Stomach (tissue), 9 donors: ENCODE measurements around the gene CDH16. TPM values are rescaled to one million over a fixed set of nuclear protein-coding genes. Genes with fewer than 3 reads are reported as not detected.

Experiments used
- DNase-seq, 2 donors: peaks; one replicate each; pipeline versions ENCODE4 v3.0.0 to v3.0.0-alpha.2; 2013 to 2019
- H3K27ac ChIP-seq, 5 donors: fragments of 200-600 bp in 4 of 5; sonication (generic) in 4 of 5; one replicate each; pipeline ENCODE4 v1.5.1; 2013 to 2019; ENCODE audit warnings: mild to moderate bottlenecking in 1 of 5, moderate library complexity in 1 of 5
- H3K27me3 ChIP-seq, 3 donors: fragments of 200-600 bp; sonication (generic); one replicate each; pipeline ENCODE4 v1.5.1; 2017 to 2019; ENCODE audit warnings: mixed run types in 1 of 3
- H3K36me3 ChIP-seq, 4 donors: fragments of 200-600 bp; sonication (generic); 1 replicate in 3 of 4; 2 replicates in 1 of 4; pipeline ENCODE4 v1.5.1; 2016 to 2019
- H3K4me1 ChIP-seq, 4 donors: fragments of 200-600 bp; sonication (generic); one replicate each; pipeline ENCODE4 v1.5.1; 2016 to 2019
- H3K4me3 ChIP-seq, 4 donors: fragments of 200-600 bp; sonication (generic) in 3 of 4; one replicate each; pipeline ENCODE4 v1.5.1; 2016 to 2019; ENCODE audit warnings: mild to moderate bottlenecking in 1 of 4
- H3K9me3 ChIP-seq, 4 donors: fragments of 200-600 bp; sonication (generic); one replicate each; pipeline ENCODE4 v1.5.1; 2016 to 2019
- EP300 ChIP-seq: sonication (generic); formaldehyde crosslinking; IDR thresholded peaks from one replicate; pipeline ENCODE4 v1.6.1; 2017; ENCODE audit warnings: antibody characterized with exemption
- POLR2A ChIP-seq, 4 donors: fragments of 450-650 bp; IDR thresholded peaks; one replicate each; pipeline ENCODE4 v1.6.1; 2016; ENCODE audit warnings: antibody characterized with exemption in 4 of 4, control low read depth in 2 of 4, mild to moderate bottlenecking in 1 of 4, moderate library complexity in 1 of 4
- POLR2AphosphoS5 ChIP-seq, 3 donors: sonication (generic); formaldehyde crosslinking; IDR thresholded peaks; one replicate each; pipeline ENCODE4 v1.6.1; 2016; ENCODE audit warnings: antibody characterized with exemption in 3 of 3
- WGBS, 5 donors: extraction: QIAGEN DNeasy Blood & Tissue Kit in 3 of 5; methylation state at CpG; one replicate each; pipeline versions ENCODE4 v1.1.5 to v1.1.7; 2013 to 2018; 5-methylcytosine and 5-hydroxymethylcytosine counted together
- intact Hi-C: fragments of 100-400 bp; cut with DNase I; formaldehyde crosslinking; loops from one replicate; pipeline ENCODE4 v1.15.1; 2023; ENCODE audit warnings: low total_unique reads
- polyA plus RNA-seq, 3 donors: library from polyadenylated mRNA; stranded (reverse); fragments of 200-250 nt; gene quantifications; one replicate each; pipeline ENCODE4 v1.2.3, GENCODE V29; 2013
- total RNA-seq, 5 donors: library from RNA; depleted of rRNA; stranded (reverse); fragments of >200 nt; gene quantifications; one replicate each; pipeline versions ENCODE4 v1.1.0 to v1.2.3, GENCODE V29; 2014 to 2016
- TF ChIP-seq, protein P1 (sequence below), 7 experiments: fragments of 450-650 bp in 4 of 7; fragments of 200-600 bp in 3 of 7; sonication (generic) in 3 of 7; IDR thresholded peaks; one replicate each; pipeline ENCODE4 v1.5.1; 2016 to 2019; ENCODE audit warnings: antibody characterized with exemption in 7 of 7, control low read depth in 2 of 7, mild to moderate bottlenecking in 1 of 7
- donor health status: healthy with polysubstance abuse.
- donor health status: Bipolar disorder and iron deficiency.
- donor health status: healthy.

The CDH16 gene
- total and polyA plus RNA-seq, 8 donors, result 0.14 to 2.3 (median 1.1) TPM; not detected in 5

DNA sequence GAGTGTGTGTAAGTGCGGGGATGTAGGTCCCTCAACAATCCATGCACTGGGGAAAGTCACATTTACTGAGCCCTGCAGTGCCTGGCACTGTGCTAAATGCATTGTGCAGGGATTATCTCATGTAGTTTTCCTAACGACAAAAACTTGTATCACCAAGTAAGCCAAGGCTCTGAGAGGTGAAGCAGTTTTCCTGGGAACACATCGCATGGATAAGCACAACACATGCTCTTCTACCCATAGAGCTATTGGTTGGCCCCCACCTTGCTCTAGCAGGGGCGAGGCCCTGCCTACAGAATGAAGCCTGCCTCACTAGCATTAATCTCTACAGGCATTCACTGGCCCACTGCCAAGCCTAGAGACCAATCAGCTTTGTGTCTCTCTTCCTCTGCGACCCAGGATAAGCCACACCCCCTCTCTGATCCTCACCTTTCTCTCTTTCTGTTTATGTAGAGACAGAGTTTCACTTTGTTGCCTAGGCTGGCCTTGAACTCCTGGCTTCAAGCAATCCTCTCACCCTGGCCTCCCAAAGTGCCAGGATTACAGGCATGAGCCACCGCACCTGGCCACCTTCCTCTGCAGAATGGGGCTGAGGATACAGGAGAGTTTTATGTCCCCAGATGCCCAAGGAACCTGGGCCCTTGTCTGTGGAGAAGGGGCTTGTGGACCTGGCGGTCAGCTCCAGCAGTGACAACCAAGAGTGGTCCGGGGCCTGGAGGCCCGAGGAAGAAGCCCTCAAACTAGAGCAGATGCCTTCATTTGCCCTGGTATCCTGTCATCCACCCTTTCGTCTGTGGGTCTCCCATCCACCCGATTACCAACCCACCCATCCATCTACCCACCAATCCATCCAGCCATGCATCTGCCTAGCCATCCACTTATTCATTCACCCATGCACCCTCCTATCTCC, 12.8 kb downstream of the CDH16 start:
- intact Hi-C loops, result no loop called here
- Histone ChIP-seq H3K9me3 (no peaks in the 10 kb centered on the region), H3K4me1 (peaks cover 33 to 57% (median 43%) of the 10 kb centered on the region in 4 donors), H3K27me3 (no peaks in the 10 kb centered on the region), H3K27ac (peak overlapping the region; percentile 9 to 88 (median 59)), H3K4me3 (no peak overlapping the region), H3K36me3 (no peaks in the 10 kb centered on the region)
- peak; percentile 86 to 95 for DNase-seq
- TF ChIP-seq POLR2AphosphoS5 (IDR thresholded peaks at IDR 0.05) (peak in 1 of 3 donors; percentile 23), POLR2A (IDR thresholded peaks at IDR 0.05) (no peak)
- 57 to 71% (median 60%) methylated on average over 11 of the region's 11 CpGs for WGBS, 5 donors

DNA sequence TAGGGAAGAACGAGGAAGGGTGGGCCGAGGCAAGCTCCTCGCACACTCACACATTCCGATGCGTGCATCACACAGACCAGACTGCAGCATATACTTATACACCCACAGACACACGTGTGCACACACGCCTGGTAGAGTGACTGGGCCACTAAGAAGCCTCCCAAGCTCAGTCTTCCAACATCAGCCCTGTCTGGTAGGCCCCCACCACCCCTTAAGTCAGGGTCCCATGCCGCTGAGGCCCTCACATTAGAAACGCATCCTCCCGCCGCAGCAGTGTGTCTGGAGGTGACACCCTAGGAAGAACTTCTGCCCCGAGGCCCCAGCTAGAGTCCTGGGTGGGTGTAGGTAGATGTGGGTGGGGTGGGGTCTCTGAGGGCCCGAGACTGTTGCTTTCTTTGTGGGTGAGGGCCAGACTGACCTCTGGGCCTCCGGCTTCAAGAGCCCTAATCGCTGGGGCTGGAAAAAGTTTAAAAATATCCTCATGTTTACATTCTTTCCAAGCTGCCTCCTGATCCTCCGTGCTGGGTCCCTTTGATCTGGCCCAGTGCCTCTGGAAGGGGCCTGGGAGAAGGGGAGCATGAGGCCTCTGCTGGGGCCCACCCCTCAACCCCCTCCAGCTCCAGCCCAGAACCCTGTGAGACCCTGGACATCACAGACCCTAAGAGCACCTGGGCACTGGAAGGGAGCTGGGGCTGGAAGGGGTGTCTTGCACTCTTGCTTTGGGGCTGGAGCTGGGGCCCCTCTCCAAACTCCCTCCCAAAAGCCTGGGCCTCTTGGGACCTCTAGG, 13.6 kb downstream of the CDH16 start:
- DNase-seq, result peak; percentile 37 to 75

DNA sequence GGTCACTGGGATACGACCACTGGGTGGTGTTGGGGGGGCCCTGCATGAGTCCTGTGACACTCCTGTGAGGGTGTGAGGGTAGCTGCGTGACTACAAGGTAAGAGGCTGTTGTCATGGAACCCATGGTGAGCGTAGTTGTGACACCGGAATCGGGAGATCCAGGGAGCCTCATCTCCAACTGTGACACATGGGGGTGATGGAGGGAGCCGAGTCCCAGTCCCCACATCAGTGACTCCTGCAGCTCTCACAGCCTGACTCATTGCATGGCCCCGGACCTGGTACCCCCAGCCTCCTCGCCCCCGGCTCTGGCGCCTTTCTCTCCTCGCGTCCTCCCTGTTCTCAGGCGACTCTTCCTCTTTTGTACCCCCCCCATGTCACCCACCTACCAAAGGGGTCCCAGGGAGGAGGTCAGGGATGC, 14.2 kb downstream of the CDH16 start:
- DNase-seq, result no peak
- H3K4me3 ChIP-seq, result no peak overlapping the region
- 83 to 88% (median 87%) methylated on average over 13 of the region's 13 CpGs for WGBS, 5 donors
- TF ChIP-seq POLR2A (IDR thresholded peaks at IDR 0.05) (no peak), EP300 (no peak)
- TF ChIP-seq, protein P1, sequence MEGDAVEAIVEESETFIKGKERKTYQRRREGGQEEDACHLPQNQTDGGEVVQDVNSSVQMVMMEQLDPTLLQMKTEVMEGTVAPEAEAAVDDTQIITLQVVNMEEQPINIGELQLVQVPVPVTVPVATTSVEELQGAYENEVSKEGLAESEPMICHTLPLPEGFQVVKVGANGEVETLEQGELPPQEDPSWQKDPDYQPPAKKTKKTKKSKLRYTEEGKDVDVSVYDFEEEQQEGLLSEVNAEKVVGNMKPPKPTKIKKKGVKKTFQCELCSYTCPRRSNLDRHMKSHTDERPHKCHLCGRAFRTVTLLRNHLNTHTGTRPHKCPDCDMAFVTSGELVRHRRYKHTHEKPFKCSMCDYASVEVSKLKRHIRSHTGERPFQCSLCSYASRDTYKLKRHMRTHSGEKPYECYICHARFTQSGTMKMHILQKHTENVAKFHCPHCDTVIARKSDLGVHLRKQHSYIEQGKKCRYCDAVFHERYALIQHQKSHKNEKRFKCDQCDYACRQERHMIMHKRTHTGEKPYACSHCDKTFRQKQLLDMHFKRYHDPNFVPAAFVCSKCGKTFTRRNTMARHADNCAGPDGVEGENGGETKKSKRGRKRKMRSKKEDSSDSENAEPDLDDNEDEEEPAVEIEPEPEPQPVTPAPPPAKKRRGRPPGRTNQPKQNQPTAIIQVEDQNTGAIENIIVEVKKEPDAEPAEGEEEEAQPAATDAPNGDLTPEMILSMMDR (IDR thresholded peaks at IDR 0.05), result no peak
- H3K36me3 ChIP-seq, result no peaks in the 10 kb centered on the region
- H3K27me3 ChIP-seq, result no peaks in the 10 kb centered on the region
- H3K27ac ChIP-seq, result peak overlapping the region in 4 of 5 donors; percentile 59 to 88 (median 63)
- H3K9me3 ChIP-seq, result no peaks in the 10 kb centered on the region
- H3K4me1 ChIP-seq, result peaks cover 46 to 71% (median 57%) of the 10 kb centered on the region in 4 donors
- intact Hi-C loops, result no loop called here

More for the DNA sequence above, 13.6 kb downstream of the CDH16 start:
- H3K4me1 ChIP-seq, result peaks cover 42 to 65% (median 52%) of the 10 kb centered on the region in 4 donors
- no peak overlapping the region for H3K4me3 ChIP-seq
- no peaks in the 10 kb centered on the region for H3K9me3 ChIP-seq
- 35 to 49% (median 47%) methylated on average over 15 to 16 of the region's 16 CpGs for WGBS, 5 donors
- H3K27ac ChIP-seq, result peak overlapping the region; percentile 9 to 88 (median 59)
- no peaks in the 10 kb centered on the region for H3K36me3 ChIP-seq
- intact Hi-C loops, result no loop called here
- TF ChIP-seq POLR2A (IDR thresholded peaks at IDR 0.05), result no peak
- TF ChIP-seq, protein P1 (IDR thresholded peaks at IDR 0.05), result no peak
- no peak for TF ChIP-seq POLR2AphosphoS5 (IDR thresholded peaks at IDR 0.05)
- no peak for TF ChIP-seq EP300
- no peaks in the 10 kb centered on the region for H3K27me3 ChIP-seq

DNA sequence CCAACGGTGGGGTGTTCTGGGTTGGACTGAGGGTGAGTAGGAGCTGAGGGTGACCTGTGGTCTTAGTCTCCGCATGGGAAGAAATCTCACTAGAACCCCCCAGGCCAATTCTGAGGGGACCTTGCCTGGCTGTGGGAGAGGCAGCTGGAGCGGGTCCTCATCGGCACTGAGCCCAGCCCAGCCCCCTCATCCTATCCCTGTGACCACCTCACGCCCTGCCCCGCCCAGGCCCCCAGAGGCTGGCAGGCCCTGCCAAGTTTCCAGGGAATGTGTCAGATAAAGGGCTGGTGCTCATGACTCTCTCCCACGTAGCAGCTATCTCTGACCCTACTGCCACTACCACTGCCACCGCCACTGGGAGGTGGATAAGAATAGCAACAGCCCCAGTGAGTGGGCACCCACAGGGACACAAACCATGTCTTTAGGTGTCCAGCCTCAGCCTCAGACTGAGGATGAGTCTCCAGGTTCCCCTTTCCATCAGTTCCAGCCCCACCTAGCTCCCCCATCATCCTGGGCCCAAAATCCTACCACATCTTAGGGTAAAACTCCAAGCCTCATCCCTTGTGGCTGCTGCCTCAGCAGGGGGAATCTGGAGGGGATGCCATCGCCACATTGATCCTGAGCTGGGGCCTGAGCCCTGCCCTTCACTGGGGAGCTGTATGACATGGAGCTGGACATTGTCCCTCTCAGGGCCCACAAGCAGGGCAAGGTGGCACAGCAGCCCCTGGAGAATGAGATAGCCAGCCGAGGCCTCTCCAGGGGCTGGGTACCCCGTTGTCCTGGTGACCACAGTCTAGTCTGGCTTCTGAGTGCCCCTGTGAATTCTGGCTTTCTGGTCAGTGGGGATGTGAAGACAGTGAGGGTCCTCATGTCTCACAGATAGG, 14.9 kb downstream of the CDH16 start:
- Histone ChIP-seq H3K27me3 (no peaks in the 10 kb centered on the region), H3K4me3 (no peak overlapping the region), H3K9me3 (no peaks in the 10 kb centered on the region), H3K4me1 (peaks cover 53 to 78% (median 62%) of the 10 kb centered on the region in 4 donors), H3K36me3 (no peaks in the 10 kb centered on the region), H3K27ac (peak overlapping the region in 4 of 5 donors; percentile 59 to 88 (median 63))
- DNase-seq, result peak; percentile 50 to 65
- 44 to 73% (median 61%) methylated on average over 6 to 11 of the region's 11 CpGs for WGBS, 5 donors
- TF ChIP-seq POLR2AphosphoS5 (IDR thresholded peaks at IDR 0.05) (peak in 1 of 3 donors; percentile 11), EP300 (no peak), POLR2A (IDR thresholded peaks at IDR 0.05) (no peak)
- TF ChIP-seq, protein P1 (IDR thresholded peaks at IDR 0.05), result no peak
- intact Hi-C loops, result no loop called here
